K562 (cell line): ENCODE results near the gene PLCB1. TPM values are rescaled to one million over a fixed set of nuclear protein-coding genes. Genes with fewer than 3 reads are reported as not detected.

Source experiments
- CTCF ChIP-seq, 3 experiments: IDR thresholded peaks in 2 of 3; conservative IDR thresholded peaks in 1 of 3; 2 replicates each; pipeline ENCODE4 v1.5.1; 2011 to 2012; ENCODE audit warnings: low read length in 3 of 3, mild to moderate bottlenecking in 3 of 3, control low read depth in 2 of 3, improper control_type of control experiment in 1 of 3, inconsistent platforms in 1 of 3, low read depth in 1 of 3, mixed read lengths in 1 of 3, moderate library complexity in 1 of 3; ENCODE audit not compliant: insufficient read depth in 2 of 3
- ERF ChIP-seq: fragments of 450-650 bp; formaldehyde crosslinking; IDR thresholded peaks from 2 replicates; pipeline ENCODE4 v1.4.0; 2020; ENCODE audit warnings: mild to moderate bottlenecking, mixed read lengths
- FOXM1 ChIP-seq, 2 experiments: fragments of 450-650 bp in 1 of 2; sonication (generic) in 1 of 2; formaldehyde crosslinking in 1 of 2; IDR thresholded peaks; 2 replicates each; pipeline versions ENCODE4 v1.6.1 to v1.9.0; 2017 to 2022; ENCODE audit warnings: low read depth in 2 of 2, mild to moderate bottlenecking in 2 of 2, missing genetic modification reagents in 1 of 2, moderate library complexity in 1 of 2
- MXI1 ChIP-seq: IDR thresholded peaks from 2 replicates; pipeline ENCODE4 v1.6.1; 2011; ENCODE audit warnings: low read depth, mild to moderate bottlenecking, improper control_type of control experiment, low read length
- POLR2A ChIP-seq: fragments of 450-650 bp; conservative IDR thresholded peaks from 2 replicates; pipeline ENCODE4 v1.6.1; 2016
- TFAM ChIP-seq: fragments of 250-450 bp; sonication (Bioruptor Pico); conservative IDR thresholded peaks from 2 replicates; pipeline ENCODE4 v1.5.0; 2021; ENCODE audit warnings: mild to moderate bottlenecking, moderate library complexity
- THRAP3 ChIP-seq: fragments of 450-650 bp; IDR thresholded peaks from 2 replicates; pipeline ENCODE4 v1.6.1; 2016; ENCODE audit warnings: mild to moderate bottlenecking, inconsistent platforms, borderline replicate concordance
- ZEB2 ChIP-seq: fragments of 450-650 bp; IDR thresholded peaks from 2 replicates; pipeline ENCODE4 v1.6.1; 2016
- ZNF277 ChIP-seq: fragments of 250-450 bp; sonication (Bioruptor Pico); IDR thresholded peaks from 2 replicates; pipeline ENCODE4 v1.8.0; 2022; ENCODE audit warnings: inconsistent platforms, mild to moderate bottlenecking, moderate library complexity, borderline replicate concordance
- ZNF511 ChIP-seq: sonication (generic); formaldehyde crosslinking; IDR thresholded peaks from 2 replicates; pipeline ENCODE4 v1.8.0; 2022; ENCODE audit warnings: mild to moderate bottlenecking, missing genetic modification reagents
- polyA plus RNA-seq, 8 experiments: library from polyadenylated mRNA; depleted of rRNA in 4 of 8; stranded (reverse) in 5 of 8; unstranded in 3 of 8; fragments of >200 nt; fragmentation: Nextera tagmentation in 2 of 8; fragmentation: Illumina TruSeq in 1 of 8; extraction: Ambion mirVana in 2 of 8; extraction: Trizol in 1 of 8; gene quantifications; 2 replicates each; pipeline versions ENCODE4 v1.2.1 to v1.2.3, GENCODE V29; 2011 to 2014; ENCODE audit warnings: inconsistent platforms in 1 of 8, missing spikeins in 1 of 8
- total RNA-seq, 7 experiments: library from RNA; depleted of rRNA in 6 of 7; stranded (reverse); fragments of >200 nt in 6 of 7; fragmentation: Illumina TruSeq in 2 of 7; extraction: Trizol in 2 of 7; gene quantifications; 2 replicates each; pipeline versions ENCODE4 v1.2.1 to v1.2.3, GENCODE V29; 2011 to 2021; ENCODE audit warnings: low replicate concordance in 1 of 7

Gene PLCB1
- total and polyA plus RNA-seq, 9 of the 15 experiments (the other 6 are each of a cell fraction or from before 2014, with no cell fraction given) = 0.34 to 3.1 (median 1.3) TPM

GRCh38 chr20:8578161-8578865 is 446.2 kb downstream of the PLCB1 start (continued):
- TF ChIP-seq CTCF (IDR thresholded peaks at IDR 0.05 in 2 of 3, conservative IDR thresholded peaks at IDR 0.05 in 1 of 3; ENCODE audit: insufficient read depth in 2 of 3, low read depth in 1 of 3, low read length in 3 of 3) (no peak), TFAM (CRISPR knock-in tag) (no peak), POLR2A (no peak), ZNF277 (CRISPR knock-in tag) (no peak), MXI1 (no peak), ERF (CRISPR knock-in tag) (no peak), ZNF511 (CRISPR knock-in tag) (no peak), FOXM1 (IDR thresholded peaks at IDR 0.05; ENCODE audit: low read depth) (no peak), FOXM1 (CRISPR knock-in tag; IDR thresholded peaks at IDR 0.05; ENCODE audit: low read depth) (no peak), ZEB2 (no peak), THRAP3 (no peak)
